Mucosa of gallbladder (tissue), 1 donor: Measurements from ENCODE around the gene IL1RAPL1. TPM values are rescaled to one million over a fixed set of nuclear protein-coding genes. Genes with fewer than 3 reads are reported as not detected.

ENCODE experiments used
- DNase-seq: peaks from one replicate; pipeline ENCODE4 v3.0.0-alpha.2; 2020; ENCODE audit warnings: low spot score
- total RNA-seq: library from RNA; stranded (reverse); gene quantifications from one replicate; pipeline ENCODE4 v1.2.1, GENCODE V29; 2021
- donor health status: DM: no; HTN: no; CAD: no.

IL1RAPL1 gene
- total RNA-seq, 1 donor from 2014 or later = 0.29 TPM

- no peak for DNase-seq
Measured at GRCh38 chrX:29431895-29432294, 844.6 kb downstream of the IL1RAPL1 start.

GRCh38 chrX:29432534-29432933 is 845.3 kb downstream of the IL1RAPL1 start:
- DNase-seq = no peak

GRCh38 chrX:29434939-29435338 is 847.7 kb downstream of the IL1RAPL1 start:
- DNase-seq = no peak

DNA sequence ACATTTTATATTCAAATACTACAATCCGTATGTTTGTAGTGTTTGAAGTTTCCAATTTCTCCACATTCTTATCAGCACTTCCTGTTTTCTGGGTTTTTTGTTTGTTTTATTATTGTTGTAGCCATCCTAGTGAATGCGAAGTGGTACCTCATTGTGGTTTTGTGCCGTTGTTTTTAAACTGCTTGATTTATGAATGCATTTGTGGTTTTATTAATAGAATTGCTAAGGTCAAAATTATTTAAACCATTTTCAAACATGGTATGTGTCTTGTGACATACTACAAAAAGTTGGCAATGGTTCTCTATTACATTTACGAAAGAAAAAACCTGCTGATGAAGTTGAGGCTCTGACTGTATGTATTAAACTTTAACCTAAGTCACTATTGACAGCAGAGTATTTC is 848.1 kb downstream of the IL1RAPL1 start:
- DNase-seq = no peak

GRCh38 chrX:29447867-29448266 is 860.6 kb downstream of the IL1RAPL1 start:
- DNase-seq = no peak

- no peak for DNase-seq
Measured at GRCh38 chrX:29453333-29453732, 866.1 kb downstream of the IL1RAPL1 start.

GRCh38 chrX:29455702-29456101 is 868.5 kb downstream of the IL1RAPL1 start:
- DNase-seq = no peak

DNA sequence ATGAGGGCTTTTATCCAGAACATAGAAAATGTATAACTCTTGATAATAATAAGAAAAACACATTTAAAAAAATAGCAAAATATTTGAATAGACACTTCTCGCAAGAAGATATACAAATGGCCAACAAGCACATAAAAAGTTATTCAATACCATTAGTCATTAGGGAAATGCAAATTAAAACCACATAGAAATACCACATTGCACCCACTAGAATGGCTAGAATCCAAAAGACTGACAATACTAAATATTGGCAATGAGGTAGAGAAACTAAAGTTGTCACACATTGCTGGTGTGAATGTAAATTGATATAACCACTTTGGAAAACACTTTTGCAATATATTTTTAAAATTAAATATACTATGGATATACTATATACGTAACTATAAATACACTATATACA is 873.8 kb downstream of the IL1RAPL1 start:
- no peak for DNase-seq

DNA sequence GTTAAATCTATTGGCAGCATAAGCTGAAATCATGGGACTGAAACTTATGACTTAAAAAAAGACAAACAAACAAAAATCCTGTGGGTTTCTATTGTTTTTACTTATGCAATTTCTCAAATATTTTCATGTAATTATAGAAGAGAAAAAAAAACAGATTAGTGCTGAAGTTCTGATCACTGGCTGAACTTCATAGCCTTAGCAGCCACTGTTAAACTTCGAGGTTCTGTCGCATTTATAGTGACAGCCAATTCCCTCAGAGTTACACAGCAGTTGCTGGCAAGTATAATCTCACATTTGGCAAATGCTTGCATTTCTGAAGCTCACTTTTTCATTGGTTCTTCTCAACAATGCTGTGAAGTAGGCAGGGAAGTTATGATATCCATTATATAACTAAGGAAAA is 879.2 kb downstream of the IL1RAPL1 start:
- DNase-seq = no peak

DNA sequence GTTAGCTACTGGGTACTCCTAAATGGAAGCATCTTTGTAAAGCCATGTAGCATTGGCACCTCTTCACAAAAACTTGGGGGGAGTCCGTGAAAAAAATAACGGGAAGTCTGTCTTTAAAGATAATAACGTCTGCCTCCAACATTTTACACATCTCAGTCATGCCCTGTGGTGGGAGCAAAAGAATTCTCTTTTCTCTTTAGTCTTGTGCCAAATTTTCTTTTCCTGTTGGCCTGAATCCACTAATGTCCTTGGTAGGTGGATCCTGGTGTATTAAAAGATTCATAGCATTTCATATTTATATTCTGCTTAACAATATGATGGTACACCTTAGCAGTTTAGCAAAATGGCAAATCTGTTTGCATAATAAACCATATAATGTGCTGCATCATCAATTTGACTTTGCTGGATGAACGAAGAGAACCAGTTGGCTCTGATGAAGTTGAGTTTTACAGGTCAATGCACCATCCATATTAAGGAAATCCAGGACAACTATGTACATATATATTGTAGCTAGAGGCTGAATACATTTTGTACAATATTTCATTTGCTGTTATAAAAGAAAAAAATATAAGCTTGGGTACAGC is 881.8 kb downstream of the IL1RAPL1 start:
- no peak for DNase-seq

GRCh38 chrX:29470030-29470429 is 882.8 kb downstream of the IL1RAPL1 start:
- DNase-seq = no peak

DNA sequence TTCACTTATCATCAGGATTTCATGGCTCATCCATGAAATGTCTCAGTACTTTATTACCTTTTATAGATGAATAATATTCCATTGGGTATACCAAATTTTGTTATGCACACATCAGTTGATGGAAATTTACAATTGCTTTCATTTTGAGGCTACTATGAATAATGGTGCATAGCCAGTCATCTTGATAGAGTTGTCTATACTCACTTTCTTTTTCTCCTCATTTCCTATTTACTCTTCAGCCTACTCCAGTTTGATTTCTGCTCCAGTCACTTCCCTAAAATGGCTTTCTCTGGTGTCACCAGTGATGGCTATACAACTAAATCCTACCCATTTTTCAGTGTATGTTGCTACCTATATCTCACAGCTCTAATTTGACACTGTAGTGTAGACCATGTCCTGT is 884.6 kb downstream of the IL1RAPL1 start:
- no peak for DNase-seq

DNA sequence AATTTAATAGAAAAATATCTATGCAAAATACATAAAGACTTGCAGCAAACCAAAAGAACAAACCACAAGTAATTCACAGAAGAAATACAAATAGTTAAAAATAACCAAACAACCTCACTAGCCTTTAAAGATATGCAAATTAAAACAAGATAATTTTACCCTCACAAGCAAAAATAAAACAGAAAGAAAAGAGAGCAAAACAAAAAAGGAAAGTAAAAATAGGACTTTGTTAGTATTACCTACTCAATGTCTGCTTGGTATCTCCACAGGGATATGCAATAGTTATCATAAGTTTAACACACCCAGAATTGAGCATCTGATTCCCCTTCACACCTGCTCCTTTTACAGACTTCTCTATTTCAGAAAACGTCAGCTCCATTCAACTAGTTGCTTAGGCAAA is 890.6 kb downstream of the IL1RAPL1 start:
- DNase-seq = no peak

DNA sequence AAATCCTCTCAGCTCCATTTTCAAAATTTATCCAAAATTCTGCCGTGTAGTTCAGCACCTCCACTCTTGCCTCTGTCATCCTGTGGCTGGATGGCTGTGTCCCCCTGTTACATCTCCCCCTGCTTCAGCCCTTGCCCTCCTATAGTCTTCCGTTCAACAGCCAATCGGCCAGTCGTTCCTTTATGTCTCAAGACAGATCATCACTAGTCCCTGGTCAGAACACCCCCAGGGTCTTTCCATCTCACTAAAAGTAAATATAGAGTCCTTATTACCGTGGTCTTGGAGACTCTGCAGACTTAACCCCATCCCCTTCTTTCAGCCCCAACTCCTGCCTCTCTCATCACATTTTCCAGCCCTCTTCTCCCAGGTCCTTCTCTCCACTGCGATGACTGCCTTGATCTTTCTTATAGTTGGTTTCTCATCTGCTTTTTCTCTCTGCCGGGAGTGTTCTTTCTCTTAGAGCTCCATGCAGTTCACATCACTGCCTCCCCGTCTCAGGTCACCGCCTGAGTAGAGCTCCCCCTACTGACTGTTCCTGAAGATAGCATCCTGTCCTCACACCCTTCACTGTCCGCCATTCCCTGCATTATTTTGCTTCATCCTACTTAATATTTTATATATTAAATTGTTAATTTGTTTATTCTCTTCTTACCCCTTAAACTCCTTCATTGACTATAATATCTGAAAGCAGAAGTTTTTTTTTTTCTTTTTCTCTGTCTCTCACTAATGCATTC is 891.3 kb downstream of the IL1RAPL1 start:
- DNase-seq = no peak

DNA sequence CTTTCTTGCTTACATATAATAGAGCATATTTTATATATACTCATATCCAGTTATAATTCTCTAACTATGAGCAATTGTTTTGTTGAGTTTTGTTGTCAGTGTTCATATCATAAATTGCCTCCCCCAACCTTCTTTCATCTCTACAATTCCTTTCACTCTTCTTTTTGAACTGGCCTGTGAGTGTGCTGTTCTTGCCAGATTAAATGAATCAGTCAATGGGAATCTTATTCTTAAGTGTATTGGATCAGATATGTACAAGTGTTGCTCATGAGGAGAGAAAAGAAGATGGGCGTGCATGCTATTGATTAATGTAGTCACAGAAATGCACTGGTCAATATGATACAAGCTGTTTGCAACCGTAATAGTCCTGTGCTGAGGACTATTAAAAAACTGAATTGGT is 900.0 kb downstream of the IL1RAPL1 start:
- DNase-seq = no peak

DNA sequence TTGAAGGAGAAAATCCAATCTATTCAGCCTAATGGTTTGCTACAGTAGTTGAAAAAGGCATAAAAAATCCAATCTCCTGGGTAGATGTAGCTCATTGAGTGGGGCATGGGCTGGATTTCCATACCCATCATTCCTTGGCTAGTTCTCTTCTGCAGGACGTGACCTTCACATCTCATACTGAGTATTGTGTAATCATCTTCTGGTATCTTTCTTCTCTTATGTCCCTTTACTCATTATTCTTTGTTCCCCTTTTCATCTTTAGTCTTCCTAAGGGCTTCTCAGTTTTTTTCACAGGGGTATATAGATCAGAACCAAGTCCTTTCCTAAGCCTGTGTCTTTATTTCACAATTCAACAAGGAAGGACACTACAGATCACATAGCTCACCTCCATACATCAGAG is 900.5 kb downstream of the IL1RAPL1 start:
- DNase-seq = no peak

- no peak for DNase-seq
Measured at GRCh38 chrX:29488919-29489318, 901.7 kb downstream of the IL1RAPL1 start.

DNA sequence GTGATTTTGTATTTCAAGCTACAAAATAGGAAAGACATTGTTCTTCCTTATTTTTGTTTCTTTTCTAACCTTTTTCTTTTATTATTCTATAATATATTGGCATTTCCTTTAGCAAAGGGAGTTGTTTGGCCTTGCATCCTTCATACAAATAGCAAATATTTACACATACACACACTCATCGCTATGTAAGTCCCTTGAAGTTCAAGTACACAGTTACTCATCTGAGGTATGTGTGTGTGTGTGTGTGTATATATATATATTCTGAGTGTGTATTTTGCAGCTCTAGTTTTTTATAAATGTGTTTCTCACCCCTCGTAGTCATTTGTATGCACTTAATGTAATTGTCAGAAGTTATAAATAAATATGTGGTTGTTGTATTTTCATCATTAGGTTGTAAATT is 903.4 kb downstream of the IL1RAPL1 start:
- DNase-seq = no peak

DNA sequence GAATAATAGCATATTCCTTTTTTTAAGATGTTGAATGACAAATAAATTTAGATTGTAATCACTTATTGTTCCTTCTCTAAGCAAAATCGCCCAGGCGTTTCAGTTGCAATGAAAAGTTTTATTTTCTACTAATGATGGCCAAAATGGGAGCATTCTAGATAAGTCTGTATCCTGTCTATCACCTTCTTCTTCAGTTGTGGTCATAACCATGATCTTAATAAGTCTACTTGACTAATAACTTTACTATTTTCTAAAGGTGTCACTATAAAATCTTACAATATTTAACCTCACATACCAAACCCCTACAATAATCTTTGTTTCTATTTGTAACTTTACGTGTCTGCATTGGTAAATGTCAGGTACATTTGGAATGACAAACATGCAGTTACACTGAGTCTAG is 904.4 kb downstream of the IL1RAPL1 start:
- no peak for DNase-seq

- no peak for DNase-seq
Measured at GRCh38 chrX:29496636-29497180, 909.5 kb downstream of the IL1RAPL1 start.

DNA sequence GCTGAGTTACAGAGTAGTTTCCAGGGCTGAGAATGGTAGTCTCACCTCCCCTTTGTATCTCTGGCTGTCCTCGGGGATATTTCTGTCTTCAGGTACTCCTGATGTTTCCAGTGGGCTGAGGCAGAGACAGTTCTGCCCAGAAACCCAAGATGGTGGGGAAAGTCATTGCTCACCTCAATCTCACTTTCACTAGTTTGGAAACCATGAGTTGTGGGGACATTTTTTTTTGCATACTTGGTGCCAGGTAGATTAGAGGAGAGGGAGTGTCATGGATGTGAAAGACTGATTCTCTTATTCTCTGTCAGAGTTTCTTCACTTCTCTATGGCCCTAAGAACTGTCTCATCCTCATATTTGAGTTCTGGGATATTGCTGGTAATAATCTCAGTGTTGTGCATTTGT is 919.5 kb downstream of the IL1RAPL1 start:
- no peak for DNase-seq

DNA sequence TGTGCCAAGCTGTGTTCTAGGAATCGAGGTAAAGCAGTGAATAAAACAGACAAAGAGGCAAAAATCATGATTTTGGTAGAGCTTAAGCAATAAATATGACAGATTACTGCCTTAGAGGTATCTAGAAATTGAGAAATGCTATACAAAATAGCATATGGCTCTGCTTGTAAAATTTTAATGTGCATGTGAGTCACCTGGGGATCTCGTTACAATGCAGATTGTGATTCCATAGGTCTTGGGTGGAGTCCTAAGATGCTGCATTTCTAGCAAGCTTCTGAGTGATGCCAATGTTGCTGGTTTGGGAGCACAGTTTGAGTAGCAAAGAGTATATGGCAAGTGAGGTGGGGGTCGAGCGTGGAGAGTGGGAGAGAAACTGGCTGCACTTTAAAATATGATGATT is 930.9 kb downstream of the IL1RAPL1 start:
- DNase-seq = no peak

- no peak for DNase-seq
Measured at GRCh38 chrX:29528281-29528680, 941.0 kb downstream of the IL1RAPL1 start.

DNA sequence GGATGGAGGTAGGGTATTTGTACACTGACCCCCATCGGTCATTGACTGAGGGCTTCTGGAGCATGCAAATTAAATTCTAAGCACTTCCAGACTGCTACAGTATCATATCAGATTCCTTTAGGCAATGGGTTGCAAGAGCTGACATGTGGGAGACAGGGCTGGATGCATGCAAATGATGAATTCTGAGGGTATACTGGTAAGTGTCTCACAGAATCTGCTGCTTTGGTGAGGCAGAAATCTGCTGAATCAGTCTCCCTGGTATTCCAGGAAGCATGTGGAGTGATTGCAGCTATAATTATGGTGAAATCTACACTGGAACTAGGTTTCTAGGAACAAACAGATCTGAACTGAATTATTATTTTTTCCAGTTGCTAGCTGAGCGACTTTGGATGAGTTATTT is 943.3 kb downstream of the IL1RAPL1 start:
- no peak for DNase-seq
